GM23338 (cell line): Measurements from ENCODE around the gene FUT8. TPM values are rescaled to one million over a fixed set of nuclear protein-coding genes. Genes with fewer than 3 reads are reported as not detected.

Experiments used
- CTCF ChIP-seq, 2 experiments: fragments of 200-600 bp in 1 of 2; sonication (generic) in 1 of 2; conservative IDR thresholded peaks; 2 replicates each; pipeline versions ENCODE4 v1.5.1 to v1.6.1; 2016 to 2017; ENCODE audit warnings: antibody characterized with exemption in 2 of 2, low read depth in 2 of 2, mild to moderate bottlenecking in 2 of 2, moderate library complexity in 1 of 2
- EZH2 ChIP-seq: fragments of 200-600 bp; sonication (generic); IDR thresholded peaks from one replicate; pipeline ENCODE4 v1.8.0; 2017; ENCODE audit warnings: antibody characterized with exemption, mild to moderate bottlenecking, low read depth; ENCODE audit not compliant: unreplicated experiment
- EZH2phosphoT487 ChIP-seq: fragments of 200-600 bp; sonication (generic); IDR thresholded peaks from one replicate; pipeline ENCODE4 v1.8.1; 2018; ENCODE audit warnings: antibody characterized with exemption; ENCODE audit not compliant: unreplicated experiment
- STAT1 ChIP-seq: IDR thresholded peaks from one replicate; pipeline ENCODE4 v1.6.1; 2016; ENCODE audit warnings: antibody characterized with exemption; ENCODE audit not compliant: unreplicated experiment
- microRNA counts: library from miRNA; unstranded; fragments of <30 nt; microRNA quantifications from one replicate; lab custom pipeline; 2017
- microRNA-seq: library from miRNA; unstranded; fragments of <30 nt; microRNA quantifications from one replicate; pipeline ENCODE4, GENCODE V29; 2017
- polyA plus RNA-seq: library from polyadenylated mRNA; unstranded; fragments of >200 nt; fragmentation: Nextera tagmentation; extraction: Ambion mirVana; gene quantifications from 2 replicates; pipeline ENCODE4 v1.2.1, GENCODE V29; 2016
- small RNA-seq: library from RNA; depleted of rRNA; stranded (forward); fragments of <200 nt; gene quantifications from one replicate; pipeline ENCODE3, GENCODE V24; 2014; ENCODE audit warnings: low replicate concordance
- total RNA-seq: library from RNA; depleted of rRNA; stranded (reverse); fragments of >200 nt; shearing (Covaris generic); gene quantifications from 2 replicates; pipeline ENCODE4 v1.2.3, GENCODE V29; 2014
- TF ChIP-seq, protein P1 (sequence below): fragments of 250-450 bp; sonication (Bioruptor Pico); IDR thresholded peaks from 2 replicates; pipeline ENCODE4 v1.5.0; 2020; ENCODE audit warnings: mild to moderate bottlenecking, moderate library complexity
- TF ChIP-seq, protein P2 (sequence below): IDR thresholded peaks from 2 replicates; pipeline ENCODE4 v1.6.1; 2016; ENCODE audit warnings: antibody characterized with exemption

Gene FUT8
- total and polyA plus RNA-seq, 2 experiments from 2014 or later: 8.2 to 23.2 TPM

DNA sequence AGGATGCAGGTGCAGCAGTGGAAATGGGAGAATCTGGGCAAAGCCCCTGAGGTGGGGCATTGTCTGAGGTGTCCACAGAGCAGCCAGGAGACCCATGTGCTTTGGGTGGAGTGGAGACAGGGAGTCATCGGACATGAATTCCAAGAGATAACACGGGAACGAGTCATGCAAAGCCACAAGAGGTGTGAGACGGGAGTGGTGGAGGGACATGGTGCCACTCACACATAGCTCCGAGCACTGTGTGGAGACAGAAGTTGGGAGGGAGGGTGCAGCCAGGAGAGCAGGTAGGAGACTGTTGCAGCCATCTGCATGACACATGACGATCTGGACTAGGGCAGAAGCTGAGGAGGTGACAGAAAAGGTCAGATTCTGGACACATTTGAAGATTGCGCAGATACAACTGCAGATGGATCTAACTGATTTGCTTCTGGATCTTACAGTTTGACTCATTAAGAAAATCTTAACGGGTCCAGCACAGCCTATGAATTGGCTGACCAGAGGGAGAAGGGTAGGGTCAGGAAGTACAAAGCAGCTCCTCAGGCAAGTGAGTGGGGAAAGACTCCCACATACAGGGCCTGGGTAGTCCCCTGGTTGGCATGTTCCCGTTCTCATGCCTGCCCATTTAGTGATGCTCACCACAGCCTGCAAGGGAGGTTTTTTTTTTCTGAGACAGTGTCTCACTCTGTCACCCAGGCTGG lies 379.8 kb downstream of the FUT8 start (continued):
- TF ChIP-seq, protein P1, sequence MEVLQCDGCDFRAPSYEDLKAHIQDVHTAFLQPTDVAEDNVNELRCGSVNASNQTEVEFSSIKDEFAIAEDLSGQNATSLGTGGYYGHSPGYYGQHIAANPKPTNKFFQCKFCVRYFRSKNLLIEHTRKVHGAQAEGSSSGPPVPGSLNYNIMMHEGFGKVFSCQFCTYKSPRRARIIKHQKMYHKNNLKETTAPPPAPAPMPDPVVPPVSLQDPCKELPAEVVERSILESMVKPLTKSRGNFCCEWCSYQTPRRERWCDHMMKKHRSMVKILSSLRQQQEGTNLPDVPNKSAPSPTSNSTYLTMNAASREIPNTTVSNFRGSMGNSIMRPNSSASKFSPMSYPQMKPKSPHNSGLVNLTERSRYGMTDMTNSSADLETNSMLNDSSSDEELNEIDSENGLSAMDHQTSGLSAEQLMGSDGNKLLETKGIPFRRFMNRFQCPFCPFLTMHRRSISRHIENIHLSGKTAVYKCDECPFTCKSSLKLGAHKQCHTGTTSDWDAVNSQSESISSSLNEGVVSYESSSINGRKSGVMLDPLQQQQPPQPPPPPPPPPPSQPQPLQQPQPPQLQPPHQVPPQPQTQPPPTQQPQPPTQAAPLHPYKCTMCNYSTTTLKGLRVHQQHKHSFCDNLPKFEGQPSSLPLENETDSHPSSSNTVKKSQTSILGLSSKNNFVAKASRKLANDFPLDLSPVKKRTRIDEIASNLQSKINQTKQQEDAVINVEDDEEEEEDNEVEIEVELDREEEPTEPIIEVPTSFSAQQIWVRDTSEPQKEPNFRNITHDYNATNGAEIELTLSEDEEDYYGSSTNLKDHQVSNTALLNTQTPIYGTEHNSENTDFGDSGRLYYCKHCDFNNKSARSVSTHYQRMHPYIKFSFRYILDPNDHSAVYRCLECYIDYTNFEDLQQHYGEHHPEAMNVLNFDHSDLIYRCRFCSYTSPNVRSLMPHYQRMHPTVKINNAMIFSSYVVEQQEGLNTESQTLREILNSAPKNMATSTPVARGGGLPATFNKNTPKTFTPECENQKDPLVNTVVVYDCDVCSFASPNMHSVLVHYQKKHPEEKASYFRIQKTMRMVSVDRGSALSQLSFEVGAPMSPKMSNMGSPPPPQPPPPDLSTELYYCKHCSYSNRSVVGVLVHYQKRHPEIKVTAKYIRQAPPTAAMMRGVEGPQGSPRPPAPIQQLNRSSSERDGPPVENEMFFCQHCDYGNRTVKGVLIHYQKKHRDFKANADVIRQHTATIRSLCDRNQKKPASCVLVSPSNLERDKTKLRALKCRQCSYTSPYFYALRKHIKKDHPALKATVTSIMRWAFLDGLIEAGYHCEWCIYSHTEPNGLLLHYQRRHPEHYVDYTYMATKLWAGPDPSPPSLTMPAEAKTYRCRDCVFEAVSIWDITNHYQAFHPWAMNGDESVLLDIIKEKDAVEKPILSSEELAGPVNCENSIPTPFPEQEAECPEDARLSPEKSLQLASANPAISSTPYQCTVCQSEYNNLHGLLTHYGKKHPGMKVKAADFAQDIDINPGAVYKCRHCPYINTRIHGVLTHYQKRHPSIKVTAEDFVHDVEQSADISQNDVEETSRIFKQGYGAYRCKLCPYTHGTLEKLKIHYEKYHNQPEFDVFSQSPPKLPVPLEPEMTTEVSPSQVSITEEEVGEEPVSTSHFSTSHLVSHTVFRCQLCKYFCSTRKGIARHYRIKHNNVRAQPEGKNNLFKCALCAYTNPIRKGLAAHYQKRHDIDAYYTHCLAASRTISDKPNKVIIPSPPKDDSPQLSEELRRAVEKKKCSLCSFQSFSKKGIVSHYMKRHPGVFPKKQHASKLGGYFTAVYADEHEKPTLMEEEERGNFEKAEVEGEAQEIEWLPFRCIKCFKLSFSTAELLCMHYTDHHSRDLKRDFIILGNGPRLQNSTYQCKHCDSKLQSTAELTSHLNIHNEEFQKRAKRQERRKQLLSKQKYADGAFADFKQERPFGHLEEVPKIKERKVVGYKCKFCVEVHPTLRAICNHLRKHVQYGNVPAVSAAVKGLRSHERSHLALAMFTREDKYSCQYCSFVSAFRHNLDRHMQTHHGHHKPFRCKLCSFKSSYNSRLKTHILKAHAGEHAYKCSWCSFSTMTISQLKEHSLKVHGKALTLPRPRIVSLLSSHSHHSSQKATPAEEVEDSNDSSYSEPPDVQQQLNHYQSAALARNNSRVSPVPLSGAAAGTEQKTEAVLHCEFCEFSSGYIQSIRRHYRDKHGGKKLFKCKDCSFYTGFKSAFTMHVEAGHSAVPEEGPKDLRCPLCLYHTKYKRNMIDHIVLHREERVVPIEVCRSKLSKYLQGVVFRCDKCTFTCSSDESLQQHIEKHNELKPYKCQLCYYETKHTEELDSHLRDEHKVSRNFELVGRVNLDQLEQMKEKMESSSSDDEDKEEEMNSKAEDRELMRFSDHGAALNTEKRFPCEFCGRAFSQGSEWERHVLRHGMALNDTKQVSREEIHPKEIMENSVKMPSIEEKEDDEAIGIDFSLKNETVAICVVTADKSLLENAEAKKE: no peak
- TF ChIP-seq CTCF (conservative IDR thresholded peaks at IDR 0.05; ENCODE audit: low read depth in 2 of 2) (no peak), EZH2 (no peak), STAT1 (no peak), EZH2phosphoT487 (no peak)
- TF ChIP-seq, protein P2, sequence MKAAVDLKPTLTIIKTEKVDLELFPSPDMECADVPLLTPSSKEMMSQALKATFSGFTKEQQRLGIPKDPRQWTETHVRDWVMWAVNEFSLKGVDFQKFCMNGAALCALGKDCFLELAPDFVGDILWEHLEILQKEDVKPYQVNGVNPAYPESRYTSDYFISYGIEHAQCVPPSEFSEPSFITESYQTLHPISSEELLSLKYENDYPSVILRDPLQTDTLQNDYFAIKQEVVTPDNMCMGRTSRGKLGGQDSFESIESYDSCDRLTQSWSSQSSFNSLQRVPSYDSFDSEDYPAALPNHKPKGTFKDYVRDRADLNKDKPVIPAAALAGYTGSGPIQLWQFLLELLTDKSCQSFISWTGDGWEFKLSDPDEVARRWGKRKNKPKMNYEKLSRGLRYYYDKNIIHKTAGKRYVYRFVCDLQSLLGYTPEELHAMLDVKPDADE: no peak

MicroRNA genes within 50 kb of the gene (microRNA counts, 767-probe panel; counts per million panel counts)
- not detected for microRNA hsa-miR-625-5p (lab: Ali Mortazavi, UCI)

Small RNAs within 50 kb of the gene (microRNA-seq; reads per million reads assigned to microRNA genes)
- gene MIR625: not detected

Small RNAs within 50 kb of the gene (small RNA-seq; reads per million reads assigned to genes)
- gene MIR625: not detected
